HG03060 (cell line): ENCODE measurements around the gene TSPAN12.

Experiments
- ATAC-seq: cut with Tn5 transposase; IDR thresholded peaks from one replicate; pipeline ENCODE4 v1.9.1; 2021; ENCODE audit warnings: low read depth, moderate number of reproducible peaks; ENCODE audit not compliant: unreplicated experiment

Gene TSPAN12

GRCh38 chr7:120774481-120774880 is 83.5 kb downstream of the TSPAN12 start:
- ATAC-seq: no peak

- no peak for ATAC-seq
These were observed 87.7 kb downstream of the TSPAN12 start for GRCh38 chr7:120770206-120770605.

GRCh38 chr7:120760851-120761250 is 97.1 kb downstream of the TSPAN12 start:
- no peak for ATAC-seq

GRCh38 chr7:120760050-120760449 is 97.9 kb downstream of the TSPAN12 start:
- peak; percentile 74 for ATAC-seq

GRCh38 chr7:120743128-120743527 is 114.8 kb downstream of the TSPAN12 start:
- ATAC-seq: no peak

GRCh38 chr7:120742372-120742771 is 115.6 kb downstream of the TSPAN12 start:
- ATAC-seq: no peak

- no peak for ATAC-seq
These were observed 116.4 kb downstream of the TSPAN12 start for GRCh38 chr7:120741371-120742042.

GRCh38 chr7:120740348-120740747 is 117.6 kb downstream of the TSPAN12 start:
- no peak for ATAC-seq

- ATAC-seq: no peak
These were observed 119.1 kb downstream of the TSPAN12 start for GRCh38 chr7:120738816-120739215.
